ENCODE data around the gene MRPL55. TPM values are rescaled to one million over a fixed set of nuclear protein-coding genes. Genes with fewer than 3 reads are reported as not detected.

Gene MRPL55
- total and polyA plus RNA-seq, 4 donors: 44.4 to 137 (median 73.3) TPM

GRCh38 chr1:228134591-228134990 is 25.5 kb upstream of the MRPL55 start:
- WGBS, 2 donors: 88 to 92% methylated on average over 12 of the region's 12 CpGs
- Histone ChIP-seq H3K4me3 (no peak overlapping the region), H3K36me3 (ENCODE audit: control insufficient read depth in 4 of 4, insufficient read depth in 4 of 4, low read length in 4 of 4) (no peaks in the 10 kb centered on the region), H3K4me1 (ENCODE audit: control insufficient read depth in 5 of 5, insufficient read depth in 5 of 5, low read length in 5 of 5) (no peaks in the 10 kb centered on the region), H3K9me3 (ENCODE audit: control insufficient read depth in 4 of 4, insufficient read depth in 3 of 4, low read length in 3 of 4) (no peaks in the 10 kb centered on the region), H3K9ac (ENCODE audit: insufficient read depth in 1 of 2, low read length in 2 of 2) (no peak overlapping the region), H3K27me3 (ENCODE audit: control insufficient read depth in 3 of 3, insufficient read depth in 3 of 3, low read length in 2 of 3) (no peaks in the 10 kb centered on the region), H3K27ac (ENCODE audit: low read depth in 1 of 2, low read length in 1 of 2) (no peak overlapping the region)
- DNase-seq (no peak), ATAC-seq (ENCODE audit: insufficient read depth, low FRiP score) (no peak)
- no peak for TF ChIP-seq CTCF (IDR thresholded peaks at IDR 0.05; ENCODE audit: control extremely low read depth, extremely low read depth)

- Histone ChIP-seq H3K36me3 (ENCODE audit: control insufficient read depth in 4 of 4, insufficient read depth in 4 of 4, low read length in 4 of 4) (no peaks in the 10 kb centered on the region), H3K9me3 (ENCODE audit: control insufficient read depth in 4 of 4, insufficient read depth in 3 of 4, low read length in 3 of 4) (no peaks in the 10 kb centered on the region), H3K4me1 (ENCODE audit: control insufficient read depth in 5 of 5, insufficient read depth in 5 of 5, low read length in 5 of 5) (no peaks in the 10 kb centered on the region), H3K27ac (ENCODE audit: low read depth in 1 of 2, low read length in 1 of 2) (peak overlapping the region in 1 of 2 donors; percentile 51), H3K4me3 (no peak overlapping the region), H3K27me3 (ENCODE audit: control insufficient read depth in 3 of 3, insufficient read depth in 3 of 3, low read length in 2 of 3) (no peaks in the 10 kb centered on the region), H3K9ac (ENCODE audit: insufficient read depth in 1 of 2, low read length in 2 of 2) (no peak overlapping the region)
- 70 to 93% methylated on average over 2 of the region's 2 CpGs for WGBS, 2 donors
- TF ChIP-seq CTCF (IDR thresholded peaks at IDR 0.05; ENCODE audit: control extremely low read depth, extremely low read depth): no peak
- DNase-seq (no peak), ATAC-seq (ENCODE audit: insufficient read depth, low FRiP score) (no peak)
These were observed 22.7 kb upstream of the MRPL55 start for GRCh38 chr1:228131766-228132165.

GRCh38 chr1:228125185-228125584 is 16.1 kb upstream of the MRPL55 start:
- Histone ChIP-seq H3K9me3 (ENCODE audit: control insufficient read depth in 4 of 4, insufficient read depth in 3 of 4, low read length in 3 of 4) (no peaks in the 10 kb centered on the region), H3K4me1 (ENCODE audit: control insufficient read depth in 5 of 5, insufficient read depth in 5 of 5, low read length in 5 of 5) (no peaks in the 10 kb centered on the region), H3K9ac (ENCODE audit: insufficient read depth in 1 of 2, low read length in 2 of 2) (no peak overlapping the region), H3K36me3 (ENCODE audit: control insufficient read depth in 4 of 4, insufficient read depth in 4 of 4, low read length in 4 of 4) (no peaks in the 10 kb centered on the region), H3K27ac (ENCODE audit: low read depth in 1 of 2, low read length in 1 of 2) (no peak overlapping the region), H3K27me3 (ENCODE audit: control insufficient read depth in 3 of 3, insufficient read depth in 3 of 3, low read length in 2 of 3) (no peaks in the 10 kb centered on the region), H3K4me3 (no peak overlapping the region)
- ATAC-seq (ENCODE audit: insufficient read depth, low FRiP score) (no peak), DNase-seq (no peak)
- TF ChIP-seq CTCF (IDR thresholded peaks at IDR 0.05; ENCODE audit: control extremely low read depth, extremely low read depth): no peak
- 84 to 86% methylated on average over 5 of the region's 5 CpGs for WGBS, 2 donors

- ATAC-seq (ENCODE audit: insufficient read depth, low FRiP score) (no peak), DNase-seq (no peak)
- Histone ChIP-seq H3K4me1 (ENCODE audit: control insufficient read depth in 5 of 5, insufficient read depth in 5 of 5, low read length in 5 of 5) (no peaks in the 10 kb centered on the region), H3K36me3 (ENCODE audit: control insufficient read depth in 4 of 4, insufficient read depth in 4 of 4, low read length in 4 of 4) (no peaks in the 10 kb centered on the region), H3K4me3 (no peak overlapping the region), H3K27me3 (ENCODE audit: control insufficient read depth in 3 of 3, insufficient read depth in 3 of 3, low read length in 2 of 3) (no peaks in the 10 kb centered on the region), H3K27ac (ENCODE audit: low read depth in 1 of 2, low read length in 1 of 2) (no peak overlapping the region), H3K9ac (ENCODE audit: insufficient read depth in 1 of 2, low read length in 2 of 2) (no peak overlapping the region), H3K9me3 (ENCODE audit: control insufficient read depth in 4 of 4, insufficient read depth in 3 of 4, low read length in 3 of 4) (no peaks in the 10 kb centered on the region)
- no peak for TF ChIP-seq CTCF (IDR thresholded peaks at IDR 0.05; ENCODE audit: control extremely low read depth, extremely low read depth)
- WGBS, 2 donors: 78 to 80% methylated on average over 2 of the region's 2 CpGs
These were observed 14.4 kb upstream of the MRPL55 start for GRCh38 chr1:228123505-228123904.
